ENCODE results near the gene OR5M11. TPM values are rescaled to one million over a fixed set of nuclear protein-coding genes. Genes with fewer than 3 reads are reported as not detected.
"Not testable (repeated sequence)": the region's sequence is repeated elsewhere in the genome, so short reads cannot be mapped to it uniquely, and the experiment has no call there.

Gene OR5M11
- total RNA-seq: not detected in 2 replicates

DNA sequence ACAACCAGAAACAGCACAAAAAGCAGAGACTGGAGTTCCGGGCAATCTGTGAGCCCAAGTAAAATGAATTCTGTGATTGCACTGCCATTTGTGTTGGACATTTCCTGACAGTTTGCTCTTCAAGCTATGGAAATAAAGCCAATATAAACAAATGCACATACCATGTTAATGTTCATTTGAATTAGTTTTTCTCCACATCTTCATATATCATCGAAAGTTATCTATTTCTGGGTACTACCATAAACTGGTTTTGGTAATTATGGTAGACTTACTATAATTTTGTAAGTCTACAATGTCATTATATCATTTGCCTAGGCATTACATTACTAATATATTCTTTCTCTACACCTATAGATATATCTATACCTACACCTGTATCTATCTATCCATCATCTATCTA, at the start of gene OR5M11:
Gene OR5M11, minus strand, starts transcription at position 101 of the 400 bp plus-strand sequence. Its CDS starts 0 bp downstream, at position 101.
- DNase-seq (ENCODE audit: low read depth): no peak
- Histone ChIP-seq H3K27me3 (ENCODE audit: control insufficient read depth, insufficient read depth, low read length) (no peaks in the 10 kb centered on the region), H3K4me3 (ENCODE audit: low read depth, low read length) (no peak within 1 kb of the TSS), H3K36me3 (ENCODE audit: control insufficient read depth, insufficient read depth, low read length) (no peaks in the 10 kb centered on the region)
- TF ChIP-seq, protein P1, sequence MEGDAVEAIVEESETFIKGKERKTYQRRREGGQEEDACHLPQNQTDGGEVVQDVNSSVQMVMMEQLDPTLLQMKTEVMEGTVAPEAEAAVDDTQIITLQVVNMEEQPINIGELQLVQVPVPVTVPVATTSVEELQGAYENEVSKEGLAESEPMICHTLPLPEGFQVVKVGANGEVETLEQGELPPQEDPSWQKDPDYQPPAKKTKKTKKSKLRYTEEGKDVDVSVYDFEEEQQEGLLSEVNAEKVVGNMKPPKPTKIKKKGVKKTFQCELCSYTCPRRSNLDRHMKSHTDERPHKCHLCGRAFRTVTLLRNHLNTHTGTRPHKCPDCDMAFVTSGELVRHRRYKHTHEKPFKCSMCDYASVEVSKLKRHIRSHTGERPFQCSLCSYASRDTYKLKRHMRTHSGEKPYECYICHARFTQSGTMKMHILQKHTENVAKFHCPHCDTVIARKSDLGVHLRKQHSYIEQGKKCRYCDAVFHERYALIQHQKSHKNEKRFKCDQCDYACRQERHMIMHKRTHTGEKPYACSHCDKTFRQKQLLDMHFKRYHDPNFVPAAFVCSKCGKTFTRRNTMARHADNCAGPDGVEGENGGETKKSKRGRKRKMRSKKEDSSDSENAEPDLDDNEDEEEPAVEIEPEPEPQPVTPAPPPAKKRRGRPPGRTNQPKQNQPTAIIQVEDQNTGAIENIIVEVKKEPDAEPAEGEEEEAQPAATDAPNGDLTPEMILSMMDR (IDR thresholded peaks at IDR 0.05; ENCODE audit: insufficient read depth, low read length, poor library complexity, severe bottlenecking): no peak

DNA sequence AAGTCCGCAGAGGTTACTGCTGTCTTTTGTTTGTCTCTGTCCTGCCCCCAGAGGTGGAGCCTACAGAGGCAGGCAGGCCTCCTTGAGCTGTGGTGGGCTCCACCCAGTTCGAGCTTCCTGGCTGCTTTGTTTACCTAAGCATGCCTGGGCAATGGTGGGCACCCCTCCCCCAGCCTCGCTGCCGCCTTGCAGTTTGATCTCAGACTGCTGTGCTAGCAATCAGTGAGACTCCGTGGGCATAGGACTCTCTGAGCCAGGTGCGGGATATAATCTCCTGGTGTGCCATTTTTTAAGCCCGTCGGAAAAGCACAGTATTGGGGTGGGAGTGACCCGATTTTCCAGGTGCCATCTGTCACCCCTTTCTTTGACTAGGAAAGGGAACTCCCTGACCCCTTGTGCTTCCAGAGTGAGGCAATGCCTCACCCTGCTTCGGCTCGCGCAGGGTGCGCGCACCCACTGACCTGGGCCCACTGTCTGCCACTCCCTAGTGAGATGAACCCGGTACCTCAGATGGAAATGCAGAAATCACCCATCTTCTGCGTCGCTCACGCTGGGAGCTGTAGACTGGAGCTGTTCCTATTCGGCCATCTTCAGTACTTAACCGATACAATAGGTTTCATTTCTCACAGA, 49.1 kb upstream of the OR5M11 start:
- not testable (repeated sequence) for H3K27me3 ChIP-seq (ENCODE audit: control insufficient read depth, insufficient read depth, low read length); H3K36me3 ChIP-seq (ENCODE audit: control insufficient read depth, insufficient read depth, low read length); H3K4me3 ChIP-seq (ENCODE audit: low read depth, low read length); DNase-seq (ENCODE audit: low read depth)

DNA sequence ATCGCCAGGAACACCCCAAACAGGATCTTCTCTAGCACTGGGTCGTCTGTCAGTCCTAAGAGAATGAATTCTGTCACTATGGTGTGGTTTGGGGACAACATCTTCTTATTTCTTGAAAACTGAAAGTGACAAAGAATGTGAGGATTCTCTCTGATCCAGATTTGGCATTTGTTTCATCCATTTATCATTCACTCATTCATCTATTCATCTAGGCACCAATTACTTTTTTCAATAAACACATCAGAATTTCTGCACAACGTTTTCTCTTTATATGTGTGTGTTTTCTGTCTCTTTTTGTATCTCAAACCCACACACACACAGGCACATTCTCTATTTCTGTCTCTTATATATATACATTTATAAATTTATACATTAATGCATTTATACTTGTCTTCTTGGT, 34.6 kb upstream of the OR5M11 start, which contains the start of gene OR5M10:
Gene OR5M10, minus strand, starts transcription at position 101 of the 400 bp plus-strand sequence. Its CDS starts 0 bp downstream, at position 101.
- Histone ChIP-seq H3K4me3 (ENCODE audit: low read depth, low read length) (no peak within 1 kb of the TSS), H3K27me3 (ENCODE audit: control insufficient read depth, insufficient read depth, low read length) (no peaks in the 10 kb centered on the region), H3K36me3 (ENCODE audit: control insufficient read depth, insufficient read depth, low read length) (no peaks in the 10 kb centered on the region)
- no peak for DNase-seq (ENCODE audit: low read depth)
- TF ChIP-seq, protein P1 (IDR thresholded peaks at IDR 0.05; ENCODE audit: insufficient read depth, low read length, poor library complexity, severe bottlenecking): no peak

DNA sequence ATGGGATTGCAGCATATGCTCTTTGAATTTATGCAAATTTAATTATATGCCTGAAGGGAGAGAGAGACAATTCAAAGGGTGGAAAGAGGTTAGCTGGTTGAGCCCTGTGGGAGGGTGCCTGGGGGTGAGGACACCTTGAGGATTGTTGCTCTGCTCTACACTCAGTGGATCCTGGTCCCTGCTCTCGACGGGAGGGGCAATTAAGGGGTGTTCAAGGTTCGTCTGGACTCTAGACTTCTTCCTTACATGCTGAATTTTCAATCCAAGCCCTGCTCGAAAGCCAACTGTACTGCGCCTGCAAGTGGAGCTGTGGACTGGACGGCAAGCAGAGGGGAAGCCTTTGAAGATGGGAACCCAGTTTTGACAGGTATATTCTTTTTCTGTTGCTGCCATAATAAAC, 15.5 kb upstream of the OR5M11 start:
- H3K4me3 ChIP-seq (ENCODE audit: low read depth, low read length): no peak overlapping the region
- DNase-seq (ENCODE audit: low read depth): no peak
- no peaks in the 10 kb centered on the region for H3K27me3 ChIP-seq (ENCODE audit: control insufficient read depth, insufficient read depth, low read length)
- H3K36me3 ChIP-seq (ENCODE audit: control insufficient read depth, insufficient read depth, low read length): no peaks in the 10 kb centered on the region
- TF ChIP-seq, protein P1 (IDR thresholded peaks at IDR 0.05; ENCODE audit: insufficient read depth, low read length, poor library complexity, severe bottlenecking): no peak

DNA sequence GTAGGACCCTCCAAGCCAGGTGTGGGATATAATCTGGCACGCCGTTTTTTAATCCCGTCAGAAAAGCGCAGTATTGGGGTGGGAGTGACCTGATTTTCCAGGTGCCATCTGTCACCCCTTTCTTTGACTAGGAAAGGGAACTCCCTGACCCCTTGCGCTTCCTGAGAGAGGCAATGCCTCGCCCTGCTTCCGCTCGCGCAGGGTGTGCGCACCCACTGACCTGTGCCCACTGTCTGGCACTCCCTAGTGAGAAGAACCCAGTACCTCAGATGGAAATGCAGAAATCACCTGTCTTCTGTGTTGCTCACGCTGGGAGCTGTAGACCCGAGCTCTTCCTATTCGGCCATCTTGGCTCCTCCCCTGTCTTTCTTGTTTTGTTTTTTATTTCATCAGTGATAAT, 11.6 kb upstream of the OR5M11 start:
- not testable (repeated sequence) for DNase-seq (ENCODE audit: low read depth); H3K4me3 ChIP-seq (ENCODE audit: low read depth, low read length); H3K27me3 ChIP-seq (ENCODE audit: control insufficient read depth, insufficient read depth, low read length); H3K36me3 ChIP-seq (ENCODE audit: control insufficient read depth, insufficient read depth, low read length)

DNA sequence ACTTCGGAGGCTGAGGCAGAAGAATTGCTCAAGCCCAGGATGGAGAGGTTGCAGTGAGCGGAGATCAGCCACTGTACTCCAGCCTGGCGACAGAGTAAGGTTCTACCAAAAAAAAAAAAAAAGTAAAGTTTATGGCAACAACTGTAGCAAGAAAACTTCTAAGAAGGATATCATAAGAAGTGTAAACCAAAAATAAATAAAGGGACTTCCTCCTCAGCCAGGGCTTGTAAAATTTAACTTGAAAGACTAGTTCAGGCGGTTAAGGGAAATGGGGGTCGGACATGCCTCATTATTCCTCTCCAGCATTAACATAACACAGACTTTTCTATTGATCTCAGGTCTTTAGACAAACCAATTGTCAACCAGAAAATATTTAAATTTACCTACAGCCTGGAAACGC, 2.5 kb upstream of the OR5M11 start:
- no peak for DNase-seq (ENCODE audit: low read depth)
- TF ChIP-seq, protein P1 (IDR thresholded peaks at IDR 0.05; ENCODE audit: insufficient read depth, low read length, poor library complexity, severe bottlenecking): no peak

DNA sequence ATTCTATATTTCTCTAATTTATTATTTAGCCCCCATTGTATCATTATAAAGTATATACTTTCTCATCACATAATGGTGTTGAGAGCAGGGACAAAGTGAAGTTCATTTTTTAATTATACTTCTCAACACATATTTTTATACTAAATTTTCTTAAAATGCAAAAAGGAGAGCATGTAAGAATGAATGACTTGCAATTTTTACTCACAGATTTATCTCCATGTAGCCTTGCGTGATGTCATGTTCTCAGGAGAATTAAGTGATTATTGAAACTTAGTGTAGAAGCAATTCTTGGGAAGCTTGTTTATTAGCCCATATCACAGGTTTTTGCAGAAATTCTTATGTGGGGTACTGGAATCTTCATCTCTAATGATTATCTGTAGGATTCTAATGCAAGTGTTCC, 682 bp upstream of the OR5M11 start:
- TF ChIP-seq, protein P1 (IDR thresholded peaks at IDR 0.05; ENCODE audit: insufficient read depth, low read length, poor library complexity, severe bottlenecking): no peak
- DNase-seq (ENCODE audit: low read depth): no peak

More for the DNA sequence above, 2.5 kb upstream of the OR5M11 start:
- Histone ChIP-seq H3K36me3 (ENCODE audit: control insufficient read depth, insufficient read depth, low read length) (no peaks in the 10 kb centered on the region), H3K4me3 (ENCODE audit: low read depth, low read length) (no peak overlapping the region), H3K27me3 (ENCODE audit: control insufficient read depth, insufficient read depth, low read length) (no peaks in the 10 kb centered on the region)

More for the DNA sequence above, 682 bp upstream of the OR5M11 start:
- H3K4me3 ChIP-seq (ENCODE audit: low read depth, low read length): no peak overlapping the region
- no peaks in the 10 kb centered on the region for H3K36me3 ChIP-seq (ENCODE audit: control insufficient read depth, insufficient read depth, low read length)
- H3K27me3 ChIP-seq (ENCODE audit: control insufficient read depth, insufficient read depth, low read length): no peaks in the 10 kb centered on the region

Measured in kidney epithelial cell (primary cell).